HG03469 (cell line): ENCODE measurements around the gene OSBPL10.
"Not testable (repeated sequence)": the region's sequence is repeated elsewhere in the genome, so short reads cannot be mapped to it uniquely, and the experiment has no call there.

Source experiments
- ATAC-seq: cut with Tn5 transposase; IDR thresholded peaks from one replicate; pipeline ENCODE4 v1.9.1; 2021; ENCODE audit warnings: mild to moderate bottlenecking, moderate library complexity, moderate number of reproducible peaks; ENCODE audit not compliant: unreplicated experiment

Gene OSBPL10

DNA sequence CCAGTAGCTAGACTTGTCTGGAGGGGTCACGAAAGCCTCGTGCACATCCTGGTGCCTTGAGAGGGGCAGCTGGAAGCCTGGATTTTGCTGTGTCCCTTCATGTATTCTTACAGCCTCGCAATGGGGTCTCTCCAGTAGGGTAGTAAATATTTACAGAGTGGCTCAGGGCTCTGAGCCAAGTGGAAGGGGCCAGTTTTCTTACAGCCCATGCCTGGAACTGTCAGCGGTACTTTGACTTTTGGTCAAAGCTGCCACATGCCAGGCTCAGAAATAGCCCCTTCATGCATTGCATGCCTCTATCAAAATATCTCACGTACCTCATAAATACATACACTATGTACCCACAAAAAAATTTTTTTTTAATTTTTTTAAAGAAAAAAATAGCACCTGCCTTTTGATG is 119.2 kb downstream of the OSBPL10 start:
- ATAC-seq = no peak

DNA sequence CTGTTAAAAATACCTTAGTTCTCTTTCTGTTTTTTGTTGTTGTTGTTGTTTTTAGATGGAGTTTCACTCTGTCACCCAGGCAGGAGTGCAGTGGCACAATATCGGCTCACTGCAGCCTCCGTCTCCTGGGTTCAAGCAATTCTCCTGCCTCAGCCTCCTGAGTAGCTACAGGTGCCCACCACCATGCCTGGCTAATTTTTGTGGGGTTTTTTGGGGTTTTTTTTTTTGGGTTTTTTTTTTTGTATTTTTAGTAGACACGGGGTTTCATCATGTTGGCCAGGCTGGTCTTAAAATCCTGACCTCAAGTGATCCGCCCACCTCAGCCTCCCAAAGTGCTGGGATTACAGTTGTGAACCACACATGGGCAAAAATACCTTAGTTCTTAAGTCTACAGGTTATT is 120.4 kb downstream of the OSBPL10 start:
- not testable (repeated sequence) for ATAC-seq

GRCh38 chr3:31859245-31859644 is 121.8 kb downstream of the OSBPL10 start:
- no peak for ATAC-seq

- ATAC-seq = no peak
These were observed 122.6 kb downstream of the OSBPL10 start for GRCh38 chr3:31858439-31858838.

- no peak for ATAC-seq
These were observed 127.5 kb downstream of the OSBPL10 start for GRCh38 chr3:31853580-31853979.

DNA sequence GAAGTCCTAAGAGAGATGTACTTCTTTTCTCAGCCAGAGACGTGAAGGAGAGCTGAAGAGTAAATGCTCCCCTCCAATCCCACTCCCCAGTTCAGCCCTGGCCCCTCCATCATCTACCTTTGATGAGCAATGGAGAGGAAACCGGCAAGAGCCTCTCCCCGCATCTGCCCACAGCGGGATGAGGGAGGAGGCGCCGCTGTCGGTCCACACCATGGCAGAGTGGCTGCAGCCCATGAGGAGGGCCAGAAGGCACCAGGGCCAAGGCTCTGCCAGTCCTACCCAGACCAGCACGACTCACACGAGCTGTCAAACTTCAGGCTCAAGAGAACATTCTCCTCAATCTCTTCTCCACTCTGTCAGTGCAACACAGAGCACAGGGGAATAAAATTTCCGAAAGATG is 129.8 kb downstream of the OSBPL10 start:
- no peak for ATAC-seq

DNA sequence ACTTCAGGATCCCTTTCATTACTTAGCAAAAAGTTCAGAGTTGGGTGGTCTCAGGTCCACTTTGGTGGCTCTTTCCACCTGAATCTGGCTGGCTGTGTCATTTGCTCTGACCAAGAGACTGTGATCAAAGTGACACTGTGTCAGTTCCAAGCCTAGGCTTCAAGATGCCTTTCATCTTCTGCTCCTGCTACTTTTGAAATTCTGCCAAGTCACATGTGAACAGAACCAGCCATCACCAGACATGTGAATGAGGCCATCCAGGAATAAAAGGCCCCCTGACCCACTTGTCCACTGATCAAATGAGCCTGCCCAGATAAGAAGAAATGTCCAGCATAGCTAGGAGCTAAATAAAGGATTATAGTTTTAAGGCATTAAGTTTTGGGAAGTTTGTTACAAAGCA is 132.2 kb downstream of the OSBPL10 start:
- ATAC-seq = no peak

DNA sequence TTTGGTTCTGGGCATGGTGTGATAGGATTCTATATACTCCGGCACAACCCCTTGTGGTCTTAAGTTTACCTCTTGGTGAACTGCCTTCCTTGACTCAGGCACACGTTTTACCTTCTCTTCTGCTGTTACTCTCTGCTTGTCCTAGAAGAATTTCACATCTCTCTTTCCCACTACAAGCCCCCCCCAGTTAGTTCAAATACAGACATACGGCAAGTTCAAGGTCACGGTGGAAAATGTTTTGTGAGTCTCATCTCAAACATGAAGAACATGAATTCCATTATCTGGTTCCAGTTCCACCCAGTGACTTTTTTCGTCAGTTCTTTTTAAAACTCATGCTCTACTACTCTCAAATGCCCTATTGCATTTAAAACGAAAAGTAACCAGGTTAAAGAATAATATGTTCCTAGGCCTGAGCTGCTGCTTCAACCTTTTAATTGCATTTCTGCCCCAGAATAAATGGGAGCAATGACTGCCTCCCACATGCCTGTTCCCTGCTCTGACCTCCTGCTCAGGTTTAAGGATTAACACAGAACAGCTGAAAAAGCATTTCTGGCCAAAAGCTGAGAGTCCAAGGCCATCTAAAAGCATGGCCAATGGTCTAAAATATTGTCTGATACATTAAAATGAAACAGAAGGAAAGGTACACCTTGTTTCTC is 132.8 kb downstream of the OSBPL10 start:
- no peak for ATAC-seq

GRCh38 chr3:31847760-31848159 is 133.3 kb downstream of the OSBPL10 start:
- no peak for ATAC-seq

- no peak for ATAC-seq
These were observed 139.5 kb downstream of the OSBPL10 start for GRCh38 chr3:31841515-31841914.

DNA sequence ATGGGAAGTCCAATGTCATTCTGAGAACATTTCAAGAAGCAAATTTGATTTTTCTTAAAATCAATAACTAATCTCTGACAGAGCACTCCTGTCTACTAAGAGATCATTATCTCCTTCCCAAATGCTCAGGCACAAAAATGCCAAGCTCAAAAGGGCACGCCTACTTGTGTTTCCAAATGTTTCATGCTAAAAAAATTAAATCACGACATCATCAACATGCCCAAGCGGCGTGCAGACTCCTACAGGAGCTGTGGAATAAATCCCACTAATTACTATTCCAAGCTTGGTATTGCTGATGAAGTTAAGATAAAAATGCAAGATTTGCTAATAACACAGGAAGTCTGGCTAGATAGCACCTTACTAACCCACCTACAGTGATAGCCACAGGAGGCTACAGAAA is 140.8 kb downstream of the OSBPL10 start:
- ATAC-seq = no peak

DNA sequence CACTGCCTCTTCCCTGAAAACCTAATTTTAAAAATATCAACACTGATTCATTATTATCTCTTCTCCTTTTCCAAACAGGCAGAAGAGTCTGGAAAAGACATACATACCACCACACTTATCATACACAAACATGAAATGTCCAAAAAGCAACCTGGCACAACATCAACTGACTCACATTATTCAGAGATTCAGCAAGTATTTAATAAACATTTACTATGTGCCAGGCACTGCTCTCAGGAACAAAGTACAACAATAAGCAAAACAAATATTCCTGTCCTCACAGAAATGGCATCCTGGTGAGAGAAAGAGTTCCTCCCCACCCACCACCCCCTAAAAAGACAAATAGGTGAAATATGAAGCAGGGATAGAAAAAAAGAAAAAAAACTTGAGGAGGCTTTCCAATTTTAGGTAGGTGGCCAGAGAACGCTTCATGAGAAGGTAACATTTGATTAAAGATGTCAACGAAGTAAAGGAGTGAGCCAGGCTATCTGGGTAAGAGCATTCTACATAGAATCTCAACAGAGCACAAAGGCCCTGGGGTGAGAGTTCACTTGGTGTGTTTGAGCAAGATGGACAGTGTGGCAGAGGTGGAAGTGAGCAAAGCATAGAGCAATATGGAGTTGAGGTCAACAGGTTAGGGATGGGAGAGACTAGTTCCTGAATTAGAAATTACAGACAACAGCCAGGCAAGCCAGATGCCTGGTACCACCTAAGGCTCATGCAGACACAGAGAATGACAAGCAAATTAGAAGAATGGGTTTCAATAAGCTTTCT is 141.7 kb downstream of the OSBPL10 start:
- ATAC-seq = no peak

DNA sequence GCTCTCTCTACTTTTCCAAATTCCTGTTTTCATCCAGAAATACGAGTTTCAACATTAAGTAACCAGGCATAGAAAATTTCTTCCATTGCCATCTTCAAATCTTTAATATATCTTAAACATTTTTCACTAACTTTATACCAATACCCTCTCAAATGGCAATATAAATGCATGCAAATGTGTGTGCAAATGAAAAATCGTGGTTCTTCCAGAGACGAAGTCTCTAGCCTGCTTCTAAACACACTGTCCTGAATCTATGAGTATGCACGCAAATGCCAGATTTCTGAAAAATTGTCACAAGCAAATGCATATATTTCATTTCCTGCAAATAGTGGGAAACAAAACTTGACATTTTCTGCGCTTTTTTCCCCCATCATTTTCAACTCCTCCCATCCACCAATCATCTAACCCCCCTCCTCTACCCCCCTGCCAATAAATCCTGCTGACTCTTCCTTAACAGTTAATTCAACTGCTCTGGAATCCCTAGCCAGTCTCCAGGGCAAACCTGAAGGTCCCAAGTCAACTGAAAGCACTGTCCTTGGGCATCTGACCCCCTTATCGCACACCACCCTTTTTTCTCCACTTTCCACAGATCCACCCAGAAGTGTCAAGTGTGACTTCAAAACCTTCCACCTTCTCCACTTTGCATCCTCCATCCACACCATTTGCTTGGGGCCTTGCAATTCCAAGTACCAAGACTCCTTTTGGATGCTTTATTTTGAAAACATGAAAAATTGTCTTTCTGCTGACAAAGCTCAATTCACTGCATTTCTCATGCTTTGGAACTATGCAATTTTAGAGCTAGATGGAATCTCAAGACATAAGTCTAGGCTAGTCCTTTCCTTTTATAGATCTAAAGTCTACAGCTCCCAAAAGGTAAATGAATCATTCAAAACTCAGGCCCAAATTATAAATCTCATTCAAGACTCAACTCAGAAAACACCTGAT is 144.7 kb downstream of the OSBPL10 start:
- ATAC-seq = no peak

GRCh38 chr3:31833391-31834190 is 147.5 kb downstream of the OSBPL10 start:
- ATAC-seq = no peak

GRCh38 chr3:31832551-31832950 is 148.5 kb downstream of the OSBPL10 start:
- ATAC-seq = no peak

DNA sequence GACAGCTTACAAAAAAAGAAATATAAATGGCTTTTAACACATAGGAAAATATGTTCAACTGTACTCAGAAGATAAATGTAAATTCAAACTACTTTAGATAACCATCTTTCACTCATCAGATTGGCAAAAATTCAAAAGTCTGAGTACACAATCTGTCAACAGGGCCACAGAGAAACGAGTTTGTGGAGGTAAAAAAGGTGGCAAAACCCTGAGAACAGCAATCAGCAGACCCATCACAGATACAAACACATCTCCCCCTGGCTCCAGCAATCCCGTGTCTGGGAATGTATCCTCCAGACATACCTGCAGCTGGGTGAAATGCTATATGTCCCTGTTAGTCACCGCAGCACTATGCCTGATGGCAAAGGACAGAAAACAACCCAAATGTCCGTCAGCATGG is 149.5 kb downstream of the OSBPL10 start:
- ATAC-seq = no peak

- no peak for ATAC-seq
These were observed 151.1 kb downstream of the OSBPL10 start for GRCh38 chr3:31829826-31830426.

DNA sequence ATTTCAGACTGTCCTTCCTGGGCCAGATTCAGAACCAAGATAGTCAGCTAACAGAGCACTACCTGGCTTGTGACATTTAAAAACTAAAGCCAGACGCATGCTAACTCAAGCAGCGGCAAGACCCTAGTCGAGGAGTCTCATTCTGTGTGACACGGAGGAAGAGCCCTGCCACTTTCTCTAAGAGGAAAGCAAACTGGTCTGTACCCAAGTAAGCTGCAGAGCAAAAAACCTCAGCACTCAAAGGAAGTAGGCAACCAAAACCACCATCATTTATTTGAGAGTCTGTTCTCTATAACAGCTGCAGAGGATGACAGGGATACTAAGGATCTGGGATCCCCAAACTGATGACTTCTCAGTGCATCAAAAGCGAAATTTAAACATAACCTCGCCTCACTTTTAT is 152.1 kb downstream of the OSBPL10 start:
- ATAC-seq = no peak

DNA sequence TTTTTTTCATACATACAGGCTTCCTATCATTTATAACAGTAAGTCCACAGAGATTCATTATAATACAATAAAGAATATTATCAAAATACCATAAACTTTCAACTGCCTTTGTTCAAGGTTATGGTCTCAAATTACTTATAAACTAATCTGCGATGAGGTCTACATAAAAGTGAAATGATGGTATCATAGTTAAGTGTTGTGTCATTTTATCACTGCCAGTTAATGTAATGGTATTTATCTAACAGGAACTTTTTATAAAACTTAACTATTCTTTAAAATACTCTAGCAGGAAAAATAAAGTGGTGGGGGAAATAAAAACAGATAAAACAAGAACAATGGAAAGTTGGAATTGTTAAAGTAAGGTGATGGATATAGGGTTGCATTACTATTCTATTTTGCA is 153.1 kb downstream of the OSBPL10 start:
- ATAC-seq = no peak

DNA sequence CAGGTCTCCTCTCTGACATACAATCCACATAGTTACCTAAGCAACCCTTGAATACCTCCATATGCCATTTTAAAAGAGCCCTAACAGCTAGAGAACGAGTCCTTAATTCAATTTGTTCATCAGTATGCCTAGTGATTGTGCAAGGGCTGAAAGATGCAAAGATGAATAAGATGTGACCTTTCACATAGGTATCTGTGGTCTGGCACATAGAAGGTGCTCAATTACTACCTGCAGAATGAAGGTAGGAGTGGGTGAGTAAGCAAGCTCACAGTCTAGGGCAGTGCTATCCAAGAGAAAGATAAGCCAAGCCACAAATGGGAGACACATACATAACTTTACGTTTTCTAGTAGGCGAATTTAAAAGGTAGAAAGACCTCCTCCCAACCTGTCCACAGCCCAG is 157.9 kb downstream of the OSBPL10 start:
- ATAC-seq = no peak
